Subcutaneous adipose tissue (tissue), 4 donors: ENCODE measurements around the gene SLC17A4. TPM values are rescaled to one million over a fixed set of nuclear protein-coding genes. Genes with fewer than 3 reads are reported as not detected.

Experiments
- CTCF ChIP-seq: fragments of 450-650 bp; IDR thresholded peaks from one replicate; pipeline ENCODE4 v1.5.1; 2016; ENCODE audit warnings: low read depth, mild to moderate bottlenecking, control low read depth, antibody characterized with exemption, moderate library complexity
- total RNA-seq, 4 donors: library from RNA; depleted of rRNA; stranded (reverse); fragments of >200 nt; gene quantifications; one replicate each; pipeline ENCODE4 v1.1.0, GENCODE V29; 2016

Gene SLC17A4
- total RNA-seq, 4 donors from 2014 or later = not detected

GRCh38 chr6:25753079-25753478 lies 1.5 kb upstream of the SLC17A4 start:
- no peak for TF ChIP-seq CTCF

- no peak for TF ChIP-seq CTCF
Observed at GRCh38 chr6:25755483-25755882, 941 bp downstream of the SLC17A4 start.

- no peak for TF ChIP-seq CTCF
Observed at GRCh38 chr6:25756382-25757363, 2.1 kb downstream of the SLC17A4 start.

- TF ChIP-seq CTCF = no peak
Observed at GRCh38 chr6:25757936-25758642, 3.5 kb downstream of the SLC17A4 start.

- no peak for TF ChIP-seq CTCF
Observed at GRCh38 chr6:25764611-25765010, 10.1 kb downstream of the SLC17A4 start.

- no peak for TF ChIP-seq CTCF
Observed at GRCh38 chr6:25768566-25768965, 14.0 kb downstream of the SLC17A4 start.

GRCh38 chr6:25769983-25770382 lies 15.4 kb downstream of the SLC17A4 start:
- TF ChIP-seq CTCF = no peak
